H1 (cell line): ENCODE results near the gene SH3D19. TPM values are rescaled to one million over a fixed set of nuclear protein-coding genes. Genes with fewer than 3 reads are reported as not detected.
A peak's percentile ranks its signal among the peaks of the same experiment; 100 is the strongest.

Experiments used
- CTCF ChIA-PET: fragments of 300-600 bp; sonication (Branson Sonifier 250); formaldehyde crosslinking; loops from one replicate; lab custom pipeline; 2021; ENCODE audit not compliant: partially characterized antibody; lab: Charles Lee
- POLR2A ChIA-PET: fragments of 300-600 bp; sonication (Branson Sonifier 250); formaldehyde crosslinking; loops from one replicate; lab custom pipeline; 2021; ENCODE audit warnings: inconsistent platforms; ENCODE audit not compliant: partially characterized antibody; lab: Charles Lee
- DNase-seq, 2 experiments: peaks; one replicate each; pipeline versions ENCODE4 v3.0.0 to v3.0.0-alpha.2; 2010 to 2022; ENCODE audit warnings: low spot score in 2 of 2, low read depth in 1 of 2, mixed read lengths in 1 of 2
- FAIRE-seq: peaks from 2 replicates; lab custom pipeline; 2011; peaks lifted over from hg19 to GRCh38; lab: Jason Lieb, UNC
- H2AFZ ChIP-seq: 2 replicates; pipeline ENCODE4 v1.8.1; 2012; ENCODE audit warnings: low read length, inconsistent platforms
- H2AK5ac ChIP-seq: 2 replicates; pipeline ENCODE4 v1.6.1; 2013; ENCODE audit warnings: low read depth, low read length
- H2BK120ac ChIP-seq: replicated peaks from 2 replicates; pipeline ENCODE3; 2013; ENCODE audit warnings: low read depth, low read length, inconsistent platforms
- H2BK12ac ChIP-seq: 2 replicates; pipeline ENCODE4 v1.6.1; 2013; ENCODE audit warnings: low read depth, low read length
- H2BK15ac ChIP-seq: 2 replicates; pipeline ENCODE4 v1.6.1; 2013; ENCODE audit warnings: low read length
- H2BK20ac ChIP-seq: 2 replicates; pipeline ENCODE4 v1.6.1; 2013; ENCODE audit warnings: low read length
- H2BK5ac ChIP-seq: 2 replicates; pipeline ENCODE4 v1.6.1; 2013; ENCODE audit warnings: low read depth, low read length
- H3K14ac ChIP-seq: 2 replicates; pipeline ENCODE4 v1.6.1; 2013; ENCODE audit warnings: inconsistent platforms; ENCODE audit not compliant: insufficient read length
- H3K18ac ChIP-seq: 2 replicates; pipeline ENCODE4 v1.6.1; 2013; ENCODE audit warnings: low read length; ENCODE audit errors: extremely low read depth
- H3K23ac ChIP-seq: 2 replicates; pipeline ENCODE4 v1.6.1; 2013; ENCODE audit warnings: inconsistent platforms; ENCODE audit not compliant: insufficient read length
- H3K23me2 ChIP-seq: 2 replicates; pipeline ENCODE4 v1.6.1; 2013; ENCODE audit warnings: low read depth, low read length
- H3K27ac ChIP-seq: 2 replicates; pipeline ENCODE4 v1.6.1; 2011; ENCODE audit warnings: low read depth, low read length, inconsistent platforms
- H3K27me3 ChIP-seq, 4 experiments: replicated peaks in 1 of 4; 1 replicate in 1 of 4; 2 replicates in 3 of 4; pipeline versions ENCODE4 v1.6.1 to v1.8.1; 2011 to 2013; ENCODE audit warnings: low read length in 3 of 4, mild to moderate bottlenecking in 3 of 4, inconsistent platforms in 2 of 4, mixed read lengths in 2 of 4, moderate library complexity in 1 of 4; ENCODE audit not compliant: control insufficient read depth in 3 of 4, insufficient read depth in 3 of 4; ENCODE audit errors: extremely low read depth in 1 of 4
- H3K36me3 ChIP-seq, 4 experiments: 2 replicates each; pipeline versions ENCODE4 v1.6.1 to v1.8.1; 2011 to 2013; ENCODE audit warnings: mild to moderate bottlenecking in 4 of 4, low read length in 3 of 4, moderate library complexity in 2 of 4, control low read depth in 1 of 4, inconsistent platforms in 1 of 4; ENCODE audit not compliant: insufficient read depth in 4 of 4, control insufficient read depth in 2 of 4
- H3K4ac ChIP-seq: replicated peaks from 2 replicates; pipeline ENCODE3; 2013; ENCODE audit warnings: low read length, low read depth, mixed read lengths, inconsistent platforms; ENCODE audit not compliant: insufficient read length
- H3K4me1 ChIP-seq, 4 experiments: replicated peaks in 1 of 4; 1 replicate in 1 of 4; 2 replicates in 3 of 4; pipeline versions ENCODE4 v1.6.1 to v1.8.1; 2011 to 2013; ENCODE audit warnings: low read length in 3 of 4, inconsistent platforms in 2 of 4, mixed read lengths in 1 of 4; ENCODE audit not compliant: insufficient read depth in 4 of 4, control insufficient read depth in 3 of 4
- H3K4me2 ChIP-seq, 2 experiments: 2 replicates each; pipeline versions ENCODE4 v1.6.1 to v1.8.1; 2011 to 2013; ENCODE audit warnings: low read depth in 2 of 2, low read length in 2 of 2, control low read depth in 1 of 2, inconsistent platforms in 1 of 2, mild to moderate bottlenecking in 1 of 2; ENCODE audit not compliant: insufficient read depth in 1 of 2
- H3K4me3 ChIP-seq, 4 experiments: fragments of 200-600, 300-600 bp in 1 of 4; sonication (generic), shearing (Covaris generic), sonication (Bioruptor Twin) in 1 of 4; 2 replicates each; pipeline versions ENCODE4 v1.5.1 to v1.8.1; 2011 to 2016; ENCODE audit warnings: low read length in 4 of 4, low read depth in 3 of 4, control low read depth in 2 of 4, inconsistent platforms in 2 of 4, mild to moderate bottlenecking in 2 of 4, mixed read lengths in 1 of 4, moderate library complexity in 1 of 4; ENCODE audit not compliant: insufficient read depth in 2 of 4; ENCODE audit errors: extremely low read depth in 1 of 4
- H3K56ac ChIP-seq: replicated peaks from 2 replicates; pipeline ENCODE3; 2013; ENCODE audit warnings: low read depth, mild to moderate bottlenecking, mixed read lengths, low read length, inconsistent platforms; ENCODE audit not compliant: insufficient read length
- H3K79me1 ChIP-seq: 2 replicates; pipeline ENCODE4 v1.6.1; 2013; ENCODE audit warnings: low read depth, low read length, control low read depth
- H3K79me2 ChIP-seq, 2 experiments: 2 replicates each; pipeline versions ENCODE4 v1.6.1 to v1.8.1; 2012 to 2013; ENCODE audit warnings: low read length in 2 of 2, mild to moderate bottlenecking in 2 of 2, inconsistent platforms in 1 of 2; ENCODE audit not compliant: insufficient read depth in 2 of 2, control insufficient read depth in 1 of 2
- H3K9ac ChIP-seq, 4 experiments: replicated peaks in 1 of 4; 1 replicate in 1 of 4; 2 replicates in 3 of 4; pipeline versions ENCODE4 v1.6.1 to v1.8.1; 2011 to 2013; ENCODE audit warnings: low read depth in 3 of 4, low read length in 3 of 4, control low read depth in 2 of 4, mild to moderate bottlenecking in 2 of 4, moderate library complexity in 2 of 4, inconsistent platforms in 1 of 4; ENCODE audit errors: extremely low read depth in 1 of 4
- H3K9me3 ChIP-seq, 2 experiments: 2 replicates each; pipeline versions ENCODE4 v1.6.1 to v1.8.1; 2012 to 2013; ENCODE audit warnings: mild to moderate bottlenecking in 2 of 2, moderate library complexity in 2 of 2, control low read depth in 1 of 2, inconsistent platforms in 1 of 2, low read depth in 1 of 2, low read length in 1 of 2, mixed read lengths in 1 of 2; ENCODE audit not compliant: insufficient read depth in 2 of 2
- H4K20me1 ChIP-seq, 2 experiments: replicated peaks in 1 of 2; 2 replicates each; pipeline versions ENCODE3 to v1.8.1; 2011 to 2013; ENCODE audit warnings: inconsistent platforms in 2 of 2, low read length in 2 of 2, mild to moderate bottlenecking in 1 of 2; ENCODE audit not compliant: insufficient read depth in 2 of 2, control insufficient read depth in 1 of 2
- H4K5ac ChIP-seq: 2 replicates; pipeline ENCODE4 v1.6.1; 2013; ENCODE audit warnings: low read length, low read depth, mixed read lengths, inconsistent platforms; ENCODE audit not compliant: insufficient read length
- H4K8ac ChIP-seq: 2 replicates; pipeline ENCODE4 v1.8.0; 2013; ENCODE audit warnings: mild to moderate bottlenecking, moderate library complexity, low read length, inconsistent platforms; ENCODE audit not compliant: insufficient read depth; ENCODE audit errors: extremely low read depth
- H4K91ac ChIP-seq: replicated peaks from 2 replicates; pipeline ENCODE3; 2013; ENCODE audit warnings: low read length, mixed read lengths, inconsistent platforms; ENCODE audit not compliant: insufficient read length
- CHD1 ChIP-seq: IDR thresholded peaks from 2 replicates; pipeline ENCODE4 v1.6.1; 2012; ENCODE audit warnings: low read depth, low read length, improper control_type of control experiment
- CHD2 ChIP-seq: IDR thresholded peaks from 2 replicates; pipeline ENCODE4 v1.6.1; 2012; ENCODE audit warnings: low read length, improper control_type of control experiment
- CTBP2 ChIP-seq: IDR thresholded peaks from 2 replicates; pipeline ENCODE4 v1.7.0; 2011; ENCODE audit warnings: borderline replicate concordance, mild to moderate bottlenecking, moderate library complexity, mixed read lengths, low read length; ENCODE audit not compliant: insufficient read depth, insufficient read length
- SIX5 ChIP-seq: IDR thresholded peaks from 2 replicates; pipeline ENCODE4 v1.6.1; 2011; ENCODE audit warnings: mild to moderate bottlenecking, low read depth, low read length
- YY1 ChIP-seq: IDR thresholded peaks from 2 replicates; pipeline ENCODE4 v1.6.1; 2011; ENCODE audit warnings: low read depth, mild to moderate bottlenecking, low read length
- WGBS, 2 experiments: shearing (Covaris generic) in 1 of 2; methylation state at CpG; one replicate each; pipeline versions ENCODE4 v1.1.6 to v1.1.7; 2013 to 2015; ENCODE audit warnings: low lambda C conversion rate in 2 of 2, mixed read lengths in 2 of 2, inconsistent platforms in 1 of 2, low coverage in 1 of 2, missing lambda C conversion rate in 1 of 2; ENCODE audit not compliant: insufficient replicate concordance in 2 of 2, insufficient coverage in 1 of 2, insufficient read length in 1 of 2; ENCODE audit errors: extremely low coverage in 1 of 2, missing lambda C conversion rate in 1 of 2; 5-methylcytosine and 5-hydroxymethylcytosine counted together
- polyA plus RNA-seq, 7 experiments: library from polyadenylated mRNA; depleted of rRNA in 3 of 7; stranded (reverse) in 5 of 7; unstranded in 2 of 7; fragments of >200 nt in 5 of 7; fragments of 200-250 nt in 2 of 7; gene quantifications; 1 replicate in 5 of 7; 2 replicates in 1 of 7; 4 replicates in 1 of 7; pipeline versions ENCODE4 v1.2.1 to v1.2.3, GENCODE V29; 2011 to 2013; ENCODE audit warnings: missing spikeins in 2 of 7, mixed read lengths in 2 of 7
- total RNA-seq: library from RNA; stranded (reverse); fragmentation: NEBNext Ultra II Directional; extraction: Animal tissue kit (Norgen Biotek cat#: 25700); gene quantifications from 2 replicates; pipeline ENCODE4 v1.2.1, GENCODE V29; 2021

The SH3D19 gene
- total and polyA plus RNA-seq, 2 of the 8 experiments (the other 6 are each of a cell fraction or from before 2014, with no cell fraction given) = 11.7 to 51.3 TPM

DNA sequence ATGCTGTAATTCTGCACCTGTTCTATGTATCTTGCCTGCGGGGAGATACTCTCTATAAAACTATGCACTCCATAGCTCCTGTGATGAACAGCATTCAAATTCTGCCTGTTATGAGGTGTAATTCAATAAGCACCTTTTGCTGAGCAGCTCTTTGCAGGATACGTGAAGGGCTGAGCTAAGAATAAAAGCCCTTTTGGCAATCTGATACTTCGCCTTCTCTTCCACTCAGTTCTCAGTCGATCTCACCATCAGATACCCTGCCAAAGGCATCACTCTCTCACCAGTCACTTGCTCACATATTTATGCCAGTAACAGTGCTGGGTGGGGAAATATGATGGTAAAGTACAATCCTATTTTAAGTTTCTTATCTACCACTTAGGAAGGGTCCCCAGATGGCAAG, 158.8 kb downstream of the SH3D19 start:
- Histone ChIP-seq H3K56ac (no peak overlapping the region), H2BK120ac (no peak overlapping the region), H2BK12ac (no peak overlapping the region), H3K4me2 (no peak overlapping the region), H2BK15ac (no peak overlapping the region), H3K23ac (no peak overlapping the region), H3K4me1 (peaks cover 2 to 8% (median 4%) of the 10 kb centered on the region in 4 experiments; a peak in 5 of 7 replicates), H2BK20ac (no peak overlapping the region), H4K91ac (no peak overlapping the region), H3K36me3 (peaks cover 0 to 11% (median 0%) of the 10 kb centered on the region in 4 experiments; a peak in 1 of 8 replicates), H4K5ac (no peak overlapping the region), H3K4ac (no peak overlapping the region), H3K9me3 (peaks cover 0 to 4% of the 10 kb centered on the region in 2 experiments; a peak in 1 of 4 replicates), H2AK5ac (no peak overlapping the region), H3K79me2 (no peaks in the 10 kb centered on the region), H2AFZ (no peak overlapping the region), H3K9ac (no peak overlapping the region), H3K27me3 (no peaks in the 10 kb centered on the region), H2BK5ac (no peak overlapping the region), H4K8ac (no peak overlapping the region), H4K20me1 (no peaks in the 10 kb centered on the region), H3K18ac (no peak overlapping the region), H3K4me3 (no peak overlapping the region), H3K79me1 (no peaks in the 10 kb centered on the region; the same call in 1 of the 2 replicates), H3K14ac (no peak overlapping the region), H3K27ac (no peak overlapping the region), H3K23me2 (no peaks in the 10 kb centered on the region)
- ChIA-PET POLR2A (no interaction called here), CTCF (interaction anchor here (0.6 to 1.1 kb wide), 3 partner anchors 10 to 1056 kb away, joined by 3 read pairs; partner anchors contain the start of gene PRSS48)
- FAIRE-seq (peak; percentile 7), DNase-seq (no peak)
- TF ChIP-seq CTBP2 (no peak), YY1 (no peak), SIX5 (no peak), CHD2 (no peak), CHD1 (no peak)
- WGBS, 2 experiments = 92% methylated on average over 4 of the region's 4 CpGs; no CpG with 5 or more reads in 1 of the 2 experiments
